C4-2B (cell line): Measurements from ENCODE around the gene SIAH1.
"Not testable (repeated sequence)": the region's sequence is repeated elsewhere in the genome, so short reads cannot be mapped to it uniquely, and the experiment has no call there.

ENCODE experiments used
- H3K27ac ChIP-seq: fragments of 450-650 bp; 2 replicates; pipeline ENCODE4 v1.5.1; 2017
- CTCF ChIP-seq: fragments of 450-650 bp; conservative IDR thresholded peaks from 2 replicates; pipeline ENCODE4 v1.5.1; 2017; ENCODE audit warnings: mild to moderate bottlenecking
- ZFX ChIP-seq: fragments of 450-650 bp; IDR thresholded peaks from 2 replicates; pipeline ENCODE4 v1.6.1; 2017

Gene SIAH1

GRCh38 chr16:48408688-48409087 lies 23.5 kb upstream of the SIAH1 start:
- no peak for TF ChIP-seq ZFX
- TF ChIP-seq CTCF: no peak
- no peak overlapping the region for H3K27ac ChIP-seq

GRCh38 chr16:48405907-48406306 lies 20.7 kb upstream of the SIAH1 start:
- no peak for TF ChIP-seq CTCF
- H3K27ac ChIP-seq: no peak overlapping the region

- H3K27ac ChIP-seq: no peak overlapping the region
- TF ChIP-seq CTCF (no peak), ZFX (no peak)
Measured at GRCh38 chr16:48405153-48405552, 19.9 kb upstream of the SIAH1 start.

GRCh38 chr16:48402547-48402946 lies 17.3 kb upstream of the SIAH1 start:
- H3K27ac ChIP-seq: not testable (repeated sequence)

GRCh38 chr16:48395375-48395774 lies 10.2 kb upstream of the SIAH1 start:
- TF ChIP-seq ZFX (no peak), CTCF (no peak)
- no peak overlapping the region for H3K27ac ChIP-seq

GRCh38 chr16:48394355-48394703 lies 9.1 kb upstream of the SIAH1 start:
- no peak overlapping the region for H3K27ac ChIP-seq
- TF ChIP-seq ZFX: no peak
- no peak for TF ChIP-seq CTCF

GRCh38 chr16:48393485-48394354 lies 8.5 kb upstream of the SIAH1 start:
- no peak overlapping the region for H3K27ac ChIP-seq
- TF ChIP-seq ZFX (no peak), CTCF (no peak)

GRCh38 chr16:48392407-48392806 lies 7.2 kb upstream of the SIAH1 start:
- no peak for TF ChIP-seq CTCF
- no peak for TF ChIP-seq ZFX
- no peak overlapping the region for H3K27ac ChIP-seq
